ENCODE data around the gene GATA6. TPM values are rescaled to one million over a fixed set of nuclear protein-coding genes. Genes with fewer than 3 reads are reported as not detected.

The GATA6 gene
- total and polyA plus RNA-seq, 2 experiments from 2014 or later, result 0.08 TPM; not detected in 1

GRCh38 chr18:22171258-22172119 is 2.1 kb downstream of the GATA6 start:
- 0 out of 2 replicates have a peak overlapping the region, but pooled peaks have one; percentile 23 for H2AFZ ChIP-seq
- peaks cover 26% of the 10 kb centered on the region for H3K4me1 ChIP-seq (ENCODE audit: insufficient read depth)
- no peaks in the 10 kb centered on the region for H3K9me2 ChIP-seq (ENCODE audit: insufficient read depth)
- peak; percentile 0; the same call in 2 of the 3 replicates for ATAC-seq
- no peak overlapping the region for H3K27ac ChIP-seq (ENCODE audit: low read depth)
- peak overlapping the region; percentile 82 for H3K4me3 ChIP-seq
- no peak for DNase-seq (ENCODE audit: low spot score)
- Mint-ChIP-seq H3K27me3 (ENCODE audit: insufficient read depth, low read depth, poor library complexity) (peaks cover 92% of the 10 kb centered on the region), H3K4me3 (no peak overlapping the region; the same call in 2 of the 3 replicates), H3K36me3 (ENCODE audit: low read depth) (no peaks in the 10 kb centered on the region), H3K9me3 (peaks cover 11% of the 10 kb centered on the region; the same call in 2 of the 3 replicates), H3K4me1 (peaks cover 24% of the 10 kb centered on the region), H3K27ac (no peak overlapping the region)
- TF ChIP-seq, protein P1, sequence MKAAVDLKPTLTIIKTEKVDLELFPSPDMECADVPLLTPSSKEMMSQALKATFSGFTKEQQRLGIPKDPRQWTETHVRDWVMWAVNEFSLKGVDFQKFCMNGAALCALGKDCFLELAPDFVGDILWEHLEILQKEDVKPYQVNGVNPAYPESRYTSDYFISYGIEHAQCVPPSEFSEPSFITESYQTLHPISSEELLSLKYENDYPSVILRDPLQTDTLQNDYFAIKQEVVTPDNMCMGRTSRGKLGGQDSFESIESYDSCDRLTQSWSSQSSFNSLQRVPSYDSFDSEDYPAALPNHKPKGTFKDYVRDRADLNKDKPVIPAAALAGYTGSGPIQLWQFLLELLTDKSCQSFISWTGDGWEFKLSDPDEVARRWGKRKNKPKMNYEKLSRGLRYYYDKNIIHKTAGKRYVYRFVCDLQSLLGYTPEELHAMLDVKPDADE (IDR thresholded peaks at IDR 0.05), result no peak
- TF ChIP-seq NANOG (IDR thresholded peaks at IDR 0.05; ENCODE audit: borderline replicate concordance) (no peak), EZH2phosphoT487 (IDR thresholded peaks at IDR 0.05; ENCODE audit: unreplicated experiment) (peak; percentile 56), EZH2 (IDR thresholded peaks at IDR 0.05; ENCODE audit: low read depth, unreplicated experiment) (peak; percentile 91), ZNF114 (CRISPR knock-in tag; IDR thresholded peaks at IDR 0.05) (no peak), ZNF331 (CRISPR knock-in tag; IDR thresholded peaks at IDR 0.05; ENCODE audit: low read depth) (no peak), CREB1 (CRISPR knock-in tag; IDR thresholded peaks at IDR 0.05; ENCODE audit: low read depth) (no peak)
- H3K36me3 ChIP-seq (ENCODE audit: insufficient read depth), result no peaks in the 10 kb centered on the region
- peak overlapping the region; percentile 99 for H3K4me2 ChIP-seq
- H4K20me1 ChIP-seq (replicated peaks; ENCODE audit: insufficient read depth), result peaks cover 41% of the 10 kb centered on the region
- H3K27me3 ChIP-seq (ENCODE audit: insufficient read depth), result peaks cover 96% of the 10 kb centered on the region
- peaks cover 15% of the 10 kb centered on the region for H3F3A ChIP-seq (replicated peaks; ENCODE audit: low read depth)
- no peaks in the 10 kb centered on the region for H3K79me2 ChIP-seq (replicated peaks; ENCODE audit: insufficient read depth)

DNA sequence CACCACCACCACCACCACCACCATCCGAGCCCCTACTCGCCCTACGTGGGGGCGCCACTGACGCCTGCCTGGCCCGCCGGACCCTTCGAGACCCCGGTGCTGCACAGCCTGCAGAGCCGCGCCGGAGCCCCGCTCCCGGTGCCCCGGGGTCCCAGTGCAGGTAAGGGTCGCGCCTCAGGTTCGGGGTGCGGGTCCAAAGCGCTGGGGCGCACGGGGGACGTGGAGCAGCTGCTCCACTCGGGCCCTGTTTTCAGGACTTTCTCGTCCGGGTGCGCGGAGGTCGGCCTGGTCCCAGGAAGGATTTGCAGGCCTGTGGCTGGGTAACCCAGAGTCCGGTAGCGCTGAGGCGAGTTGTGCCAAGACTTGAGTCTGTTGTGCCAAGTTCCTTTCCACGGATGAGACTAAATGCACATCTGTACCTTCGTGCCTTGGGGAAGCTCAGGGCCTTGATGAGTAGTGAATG is 2.8 kb downstream of the GATA6 start:
- ATAC-seq (no peak), DNase-seq (ENCODE audit: low spot score) (no peak)
- Histone ChIP-seq H3F3A (replicated peaks; ENCODE audit: low read depth) (peaks cover 12% of the 10 kb centered on the region), H2AFZ (peak overlapping the region; percentile 38; the same call in 1 of the 2 replicates), H3K9me2 (ENCODE audit: insufficient read depth) (no peaks in the 10 kb centered on the region), H3K36me3 (ENCODE audit: insufficient read depth) (no peaks in the 10 kb centered on the region), H3K4me2 (peak overlapping the region; percentile 57; the same call in 1 of the 2 replicates), H3K27ac (ENCODE audit: low read depth) (no peak overlapping the region), H3K4me3 (peak overlapping the region; percentile 39; the same call in 1 of the 2 replicates), H3K79me2 (replicated peaks; ENCODE audit: insufficient read depth) (no peaks in the 10 kb centered on the region), H3K27me3 (ENCODE audit: insufficient read depth) (peaks cover 96% of the 10 kb centered on the region), H4K20me1 (replicated peaks; ENCODE audit: insufficient read depth) (peaks cover 36% of the 10 kb centered on the region), H3K4me1 (ENCODE audit: insufficient read depth) (peaks cover 21% of the 10 kb centered on the region)
- Mint-ChIP-seq H3K4me1 (peaks cover 20% of the 10 kb centered on the region), H3K4me3 (no peak overlapping the region), H3K27me3 (ENCODE audit: insufficient read depth, low read depth, poor library complexity) (peaks cover 91% of the 10 kb centered on the region), H3K27ac (no peak overlapping the region), H3K9me3 (peaks cover 11% of the 10 kb centered on the region; the same call in 2 of the 3 replicates), H3K36me3 (ENCODE audit: low read depth) (no peaks in the 10 kb centered on the region)
- TF ChIP-seq NANOG (IDR thresholded peaks at IDR 0.05; ENCODE audit: borderline replicate concordance), result no peak
- TF ChIP-seq EZH2phosphoT487 (IDR thresholded peaks at IDR 0.05; ENCODE audit: unreplicated experiment), result peak; percentile 73
- TF ChIP-seq EZH2 (IDR thresholded peaks at IDR 0.05; ENCODE audit: low read depth, unreplicated experiment), result peak; percentile 99
